Activated T-cell treated with anti-CD3 and anti-CD28 coated beads, Interleukin-2, amount 50 U/mL, for 72 hours (primary cell): ENCODE data around the gene TBC1D14. TPM values are rescaled to one million over a fixed set of nuclear protein-coding genes. Genes with fewer than 3 reads are reported as not detected.
"Not testable (repeated sequence)": the region's sequence is repeated elsewhere in the genome, so short reads cannot be mapped to it uniquely, and the experiment has no call there.

Experiments used
- ATAC-seq, 2 donors: fragments of 150-1000 bp; cut with Tn5 transposase; replicated peaks in 1 of 2; 2 replicates each; pipeline ENCODE4 v1.10.0; 2021; ENCODE audit warnings: moderate library complexity in 2 of 2, mild to moderate bottlenecking in 1 of 2
- DNase-seq, 2 donors: peaks; one replicate each; pipeline ENCODE4 v3.0.0; 2021 to 2022; ENCODE audit warnings: mixed read lengths in 1 of 2
- H3K27ac Mint-ChIP-seq: one replicate; pipeline ENCODE4 v1.8.0; 2022; ENCODE audit warnings: mild to moderate bottlenecking, moderate library complexity, mixed read lengths
- H3K27me3 Mint-ChIP-seq: one replicate; pipeline ENCODE4 v1.8.0; 2022; ENCODE audit warnings: low read depth, mixed read lengths
- H3K36me3 Mint-ChIP-seq, 2 donors: one replicate each; pipeline ENCODE4 v1.8.0; 2022; ENCODE audit warnings: mixed read lengths in 2 of 2, mild to moderate bottlenecking in 1 of 2; ENCODE audit not compliant: insufficient read depth in 2 of 2
- H3K4me1 Mint-ChIP-seq: one replicate; pipeline ENCODE4 v1.8.0; 2022; ENCODE audit warnings: low read depth, mixed read lengths
- H3K4me3 Mint-ChIP-seq, 2 donors: one replicate each; pipeline ENCODE4 v1.8.0; 2022; ENCODE audit warnings: mild to moderate bottlenecking in 2 of 2, mixed read lengths in 2 of 2, moderate library complexity in 2 of 2
- H3K9me3 Mint-ChIP-seq, 2 donors: one replicate each; pipeline ENCODE4 v1.8.0; 2022; ENCODE audit warnings: mixed read lengths in 2 of 2
- total RNA-seq, 2 donors: library from RNA; stranded (reverse); gene quantifications; one replicate each; pipeline ENCODE4 v1.2.3, GENCODE V29; 2022

The TBC1D14 gene
- total RNA-seq, 2 donors from 2014 or later: 26.5 to 32.4 TPM

GRCh38 chr4:6969826-6970800 is 60.5 kb downstream of the TBC1D14 start:
- DNase-seq (no peak), ATAC-seq (no peak)
- no peaks in the 10 kb centered on the region for H3K36me3 Mint-ChIP-seq
- H3K9me3 Mint-ChIP-seq: no peaks in the 10 kb centered on the region
- H3K27me3 Mint-ChIP-seq: no peaks in the 10 kb centered on the region
- no peak overlapping the region for H3K27ac Mint-ChIP-seq
- peaks cover 18% of the 10 kb centered on the region for H3K4me1 Mint-ChIP-seq
- no peak overlapping the region for H3K4me3 Mint-ChIP-seq

DNA sequence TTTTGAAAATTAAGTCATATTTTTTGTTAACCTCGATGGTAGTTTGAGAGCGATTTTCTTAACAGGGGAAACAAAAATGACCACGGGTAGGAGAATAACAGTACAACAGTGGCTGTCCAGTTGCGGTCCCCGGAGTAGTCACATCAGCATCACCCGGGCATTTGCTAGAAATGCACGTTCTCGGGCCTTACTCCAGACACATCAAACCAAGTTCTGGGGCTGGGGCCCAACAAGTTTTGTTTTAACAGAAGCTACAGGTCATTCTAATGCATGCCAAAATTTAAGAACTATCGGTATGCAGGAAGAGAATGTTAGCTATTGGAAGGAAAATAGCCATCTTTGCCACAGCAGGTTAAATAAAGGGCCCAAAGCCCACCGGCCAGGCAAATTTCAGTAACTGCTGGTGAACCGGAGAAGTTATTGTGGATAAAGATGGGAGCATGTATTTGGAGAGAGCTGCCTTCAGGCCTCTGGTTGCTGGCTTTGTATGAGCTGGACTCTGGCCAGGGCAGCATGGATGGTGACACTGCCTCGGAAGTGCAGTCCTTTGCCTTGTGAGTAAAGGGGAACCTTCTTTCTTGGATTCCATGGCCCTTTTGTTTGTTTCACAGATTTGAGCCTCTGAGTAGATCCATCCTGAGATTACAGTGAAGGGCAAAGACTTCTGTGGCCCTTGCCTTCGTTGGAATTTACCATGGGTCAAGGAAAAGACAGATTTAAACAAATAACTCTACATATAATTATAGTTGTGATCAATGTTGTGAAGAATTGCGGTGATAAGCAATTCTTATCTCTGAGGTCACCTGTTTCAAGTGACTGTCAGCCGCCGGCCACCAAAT is 62.1 kb downstream of the TBC1D14 start:
- H3K27me3 Mint-ChIP-seq: no peaks in the 10 kb centered on the region
- H3K4me1 Mint-ChIP-seq: peaks cover 13% of the 10 kb centered on the region
- H3K27ac Mint-ChIP-seq: peak overlapping the region; percentile 24
- DNase-seq (no peak), ATAC-seq (no peak)
- H3K9me3 Mint-ChIP-seq: no peaks in the 10 kb centered on the region
- no peak overlapping the region for H3K4me3 Mint-ChIP-seq
- H3K36me3 Mint-ChIP-seq: no peaks in the 10 kb centered on the region

GRCh38 chr4:6972375-6972650 is 62.7 kb downstream of the TBC1D14 start:
- Mint-ChIP-seq H3K4me3 (no peak overlapping the region), H3K9me3 (no peaks in the 10 kb centered on the region), H3K27me3 (no peaks in the 10 kb centered on the region), H3K27ac (no peak overlapping the region), H3K36me3 (no peaks in the 10 kb centered on the region), H3K4me1 (peaks cover 13% of the 10 kb centered on the region)
- ATAC-seq: no peak
- DNase-seq: no peak

DNA sequence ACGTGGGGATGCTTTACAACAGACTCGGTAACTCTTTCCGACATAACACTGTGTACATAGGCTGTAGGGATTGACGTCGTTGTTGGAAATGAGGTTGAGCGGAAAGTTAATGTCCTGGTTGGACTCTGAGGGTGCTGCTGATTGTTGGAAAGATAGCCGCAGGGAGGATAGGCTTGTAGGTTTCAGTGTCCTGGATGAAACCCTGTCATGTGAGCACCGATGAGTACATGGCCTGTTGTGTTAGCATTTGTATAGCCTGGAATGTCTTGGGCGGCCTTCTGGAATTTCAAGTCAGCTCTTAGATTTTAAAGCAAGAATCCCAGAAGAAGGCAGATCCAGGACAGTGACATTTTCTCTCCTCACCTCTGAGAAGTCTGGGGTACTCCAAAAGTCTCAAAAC is 63.3 kb downstream of the TBC1D14 start:
- no peaks in the 10 kb centered on the region for H3K36me3 Mint-ChIP-seq
- H3K4me3 Mint-ChIP-seq: no peak overlapping the region
- H3K4me1 Mint-ChIP-seq: peaks cover 13% of the 10 kb centered on the region
- H3K27ac Mint-ChIP-seq: no peak overlapping the region
- no peak for DNase-seq
- ATAC-seq: no peak
- H3K9me3 Mint-ChIP-seq: no peaks in the 10 kb centered on the region
- no peaks in the 10 kb centered on the region for H3K27me3 Mint-ChIP-seq

GRCh38 chr4:6974138-6974848 is 64.7 kb downstream of the TBC1D14 start:
- H3K27ac Mint-ChIP-seq: no peak overlapping the region
- no peaks in the 10 kb centered on the region for H3K9me3 Mint-ChIP-seq
- H3K4me3 Mint-ChIP-seq: no peak overlapping the region
- peak; percentile 81 to 82 for DNase-seq
- peak; percentile 80 to 91 for ATAC-seq
- H3K4me1 Mint-ChIP-seq: peaks cover 13% of the 10 kb centered on the region
- H3K27me3 Mint-ChIP-seq: no peaks in the 10 kb centered on the region
- peaks cover 0 to 2% of the 10 kb centered on the region in 2 donors for H3K36me3 Mint-ChIP-seq

- H3K9me3 Mint-ChIP-seq, ATAC-seq, DNase-seq, H3K27ac Mint-ChIP-seq, H3K36me3 Mint-ChIP-seq, H3K27me3 Mint-ChIP-seq, H3K4me3 Mint-ChIP-seq: not testable (repeated sequence)
- H3K4me1 Mint-ChIP-seq: peaks cover 18% of the 10 kb centered on the region
These were observed 68.2 kb downstream of the TBC1D14 start for GRCh38 chr4:6977846-6978245.

DNA sequence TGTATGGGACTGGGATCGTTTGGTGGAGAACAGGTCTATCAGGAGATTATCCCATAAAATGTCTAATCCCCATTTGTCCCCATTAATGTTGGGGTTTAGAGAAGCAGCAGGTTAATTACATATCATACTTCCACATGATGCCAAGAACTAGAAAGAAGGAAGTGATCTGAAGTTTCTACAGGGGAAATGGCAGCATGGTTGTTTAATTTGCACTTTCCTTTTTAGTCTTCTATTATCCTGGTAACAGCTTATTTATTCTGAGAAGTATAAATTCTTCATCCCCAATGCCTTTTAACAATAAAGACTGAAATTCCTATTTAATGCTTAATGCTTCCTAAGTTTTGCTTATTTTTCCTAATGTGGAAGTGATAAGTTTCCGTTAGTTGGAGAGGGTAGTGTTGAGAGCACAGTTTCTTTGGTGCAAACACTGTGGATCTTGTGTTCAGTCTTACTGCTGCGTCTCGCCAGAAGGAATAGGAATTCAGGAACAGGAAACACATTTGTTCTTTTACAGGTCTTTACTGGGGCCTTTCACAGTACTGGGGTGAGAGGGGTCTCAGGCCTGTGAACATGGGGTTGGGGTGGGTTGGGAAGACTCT is 74.0 kb downstream of the TBC1D14 start:
- ATAC-seq (no peak), DNase-seq (no peak)
- Mint-ChIP-seq H3K4me3 (no peak overlapping the region), H3K36me3 (peaks cover 0 to 2% of the 10 kb centered on the region in 2 donors), H3K27me3 (no peaks in the 10 kb centered on the region), H3K9me3 (no peaks in the 10 kb centered on the region), H3K4me1 (peaks cover 41% of the 10 kb centered on the region), H3K27ac (no peak overlapping the region)

DNA sequence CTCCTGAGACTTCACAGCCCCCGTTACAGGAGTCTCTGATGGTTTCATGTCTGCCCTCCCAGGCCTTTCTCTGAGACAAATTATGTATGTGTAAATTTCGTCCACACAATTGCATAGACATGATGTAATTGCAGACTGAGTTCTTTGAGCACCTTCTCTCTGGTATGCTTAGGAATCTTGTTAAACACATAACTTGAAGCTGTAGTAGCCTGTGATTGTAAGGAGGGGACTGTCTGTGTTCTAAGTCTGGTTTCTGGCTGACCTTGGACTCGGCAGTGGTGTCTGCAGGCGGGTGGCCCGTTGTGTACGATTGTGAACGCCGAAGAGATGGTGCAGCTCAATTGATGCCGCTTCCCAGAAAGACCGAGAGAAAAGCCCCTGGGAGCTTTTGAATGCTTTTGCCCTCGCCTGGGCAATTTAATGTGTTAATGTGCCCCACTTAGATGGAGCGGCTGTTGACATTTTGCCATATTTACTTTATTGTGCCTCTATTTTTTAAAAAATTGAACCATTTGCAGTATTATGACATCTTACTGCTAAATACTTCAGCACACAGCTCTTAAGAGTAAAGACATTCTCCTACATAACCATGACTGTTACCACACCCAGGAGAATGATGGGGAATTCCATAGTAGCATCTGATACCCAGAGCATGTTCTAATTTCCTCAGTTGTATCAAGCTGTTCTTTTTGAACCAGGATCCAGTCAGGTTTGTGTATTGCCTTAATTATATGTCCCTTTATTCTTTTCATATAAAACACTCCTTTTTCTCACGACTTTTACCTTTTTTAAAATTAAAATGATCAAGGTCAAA is 75.2 kb downstream of the TBC1D14 start:
- no peaks in the 10 kb centered on the region for H3K36me3 Mint-ChIP-seq
- peak overlapping the region; percentile 81 to 97 for H3K4me3 Mint-ChIP-seq
- DNase-seq (no peak), ATAC-seq (no peak)
- no peaks in the 10 kb centered on the region for H3K27me3 Mint-ChIP-seq
- H3K27ac Mint-ChIP-seq: peak overlapping the region; percentile 97
- H3K9me3 Mint-ChIP-seq: no peaks in the 10 kb centered on the region
- peaks cover 53% of the 10 kb centered on the region for H3K4me1 Mint-ChIP-seq

GRCh38 chr4:6986072-6986780 is 76.6 kb downstream of the TBC1D14 start:
- no peaks in the 10 kb centered on the region for H3K27me3 Mint-ChIP-seq
- H3K36me3 Mint-ChIP-seq: no peaks in the 10 kb centered on the region
- H3K9me3 Mint-ChIP-seq: no peaks in the 10 kb centered on the region
- H3K4me3 Mint-ChIP-seq: peak overlapping the region; percentile 81 to 97
- DNase-seq (no peak), ATAC-seq (no peak)
- peaks cover 66% of the 10 kb centered on the region for H3K4me1 Mint-ChIP-seq
- peak overlapping the region; percentile 97 for H3K27ac Mint-ChIP-seq

DNA sequence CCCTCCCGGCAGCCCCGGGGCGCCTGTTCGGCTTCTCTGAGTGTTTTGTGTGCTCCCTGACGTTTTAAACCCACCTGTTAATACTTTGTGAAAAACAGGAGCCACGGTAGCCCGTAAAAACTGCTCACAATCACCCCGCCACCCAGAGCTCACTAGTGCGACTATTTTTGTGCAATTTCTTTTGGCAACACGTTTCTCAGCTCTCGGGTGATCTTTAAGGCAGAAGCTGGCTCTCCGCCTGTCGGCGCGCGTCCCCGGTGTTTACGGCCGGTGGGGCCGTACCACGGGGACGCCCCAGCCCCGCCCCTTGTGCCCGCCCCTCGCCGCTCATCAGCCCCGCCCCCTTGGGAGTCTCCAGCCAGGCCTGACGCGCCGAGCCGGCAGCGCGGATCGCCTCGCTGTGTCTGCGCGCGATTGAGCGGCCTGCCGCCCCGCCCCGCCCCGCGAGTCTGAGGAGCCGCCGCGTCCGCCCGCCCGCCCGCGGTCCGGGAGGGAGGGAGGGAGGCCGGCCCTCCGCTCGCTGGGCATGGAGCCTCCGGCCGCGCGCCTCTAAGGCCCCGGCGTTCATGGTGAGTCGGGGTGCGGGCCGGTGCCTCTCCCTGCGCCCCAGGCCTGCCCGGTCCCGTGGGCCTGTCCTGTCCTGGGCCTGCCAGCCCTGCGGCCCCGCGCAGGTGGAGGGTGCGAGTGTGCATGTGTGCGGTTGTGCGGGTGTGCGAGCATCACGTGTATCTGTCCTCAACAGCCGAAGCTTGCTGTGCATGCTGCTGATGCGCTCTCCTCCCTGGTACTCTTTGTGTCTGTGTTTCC is 77.4 kb downstream of the TBC1D14 start:
- DNase-seq: peak; percentile 95 to 97
- Mint-ChIP-seq H3K9me3 (no peaks in the 10 kb centered on the region), H3K4me1 (peaks cover 73% of the 10 kb centered on the region), H3K4me3 (peak overlapping the region; percentile 96 to 98), H3K27ac (peak overlapping the region; percentile 97), H3K36me3 (no peaks in the 10 kb centered on the region), H3K27me3 (no peaks in the 10 kb centered on the region)
- ATAC-seq: peak; percentile 95

- ATAC-seq (peak in 1 of 2 donors; percentile 2), DNase-seq (no peak)
- Mint-ChIP-seq H3K36me3 (no peaks in the 10 kb centered on the region), H3K9me3 (no peaks in the 10 kb centered on the region), H3K27ac (peak overlapping the region; percentile 70), H3K27me3 (no peaks in the 10 kb centered on the region), H3K4me3 (peak overlapping the region; percentile 96 to 98), H3K4me1 (peaks cover 72% of the 10 kb centered on the region)
These were observed 77.9 kb downstream of the TBC1D14 start for GRCh38 chr4:6987588-6987961.
